ENCODE data around the gene DMBT1. TPM values are rescaled to one million over a fixed set of nuclear protein-coding genes. Genes with fewer than 3 reads are reported as not detected.

The DMBT1 gene
- total RNA-seq, 1 experiment from 2014 or later = 0.13 TPM

DNA sequence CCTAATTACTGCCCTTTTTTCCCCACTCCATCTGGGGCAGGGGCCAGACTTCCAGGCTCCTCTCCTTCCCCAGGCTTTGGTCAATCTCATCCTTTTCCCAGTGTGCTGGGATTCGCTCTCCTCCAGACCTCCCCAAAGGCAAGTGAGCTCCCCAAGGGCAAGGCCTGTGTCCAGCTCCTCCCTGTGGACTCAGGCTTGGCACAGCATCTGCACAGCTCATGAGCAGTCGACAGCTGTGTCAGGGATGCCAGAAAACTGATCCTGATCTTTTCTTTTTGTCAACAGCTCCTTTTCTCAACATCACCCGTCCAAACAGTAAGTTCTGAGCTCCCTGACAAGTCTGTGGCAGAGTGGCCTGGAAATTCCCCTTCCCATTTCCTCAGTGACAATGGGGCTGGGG, 72.0 kb downstream of the DMBT1 start:
- POLR2A ChIA-PET = no interaction called here
- Mint-ChIP-seq H3K4me3 (no peak overlapping the region), H3K4me1 (peaks cover 5% of the 10 kb centered on the region), H3K36me3 (no peaks in the 10 kb centered on the region), H3K27ac (no peak overlapping the region), H3K9me3 (no peaks in the 10 kb centered on the region; the same call in 1 of the 2 replicates), H3K27me3 (ENCODE audit: low read depth) (no peaks in the 10 kb centered on the region; the same call in 1 of the 2 replicates)
- CTCF ChIA-PET = interaction anchor here (0.6 kb wide), 1 partner anchor 16 kb away, joined by 5 read pairs; no protein-coding TSS in a partner anchor
- no peak for DNase-seq (ENCODE audit: low spot score)
- TF ChIP-seq OVOL2 (CRISPR knock-in tag; IDR thresholded peaks at IDR 0.05; ENCODE audit: borderline replicate concordance) (no peak), HMGA2 (CRISPR knock-in tag; IDR thresholded peaks at IDR 0.05) (no peak), SP1 (CRISPR knock-in tag; conservative IDR thresholded peaks at IDR 0.05) (no peak), GTF2I (CRISPR knock-in tag; conservative IDR thresholded peaks at IDR 0.05) (no peak), ZNF138 (CRISPR knock-in tag; conservative IDR thresholded peaks at IDR 0.05) (no peak), SMAD4 (CRISPR knock-in tag; IDR thresholded peaks at IDR 0.05) (no peak), TP53 (CRISPR knock-in tag; IDR thresholded peaks at IDR 0.05) (no peak), CBFB (CRISPR knock-in tag; IDR thresholded peaks at IDR 0.05; ENCODE audit: low read depth) (no peak), NFE2L1 (CRISPR knock-in tag; IDR thresholded peaks at IDR 0.05) (no peak), RORB (CRISPR knock-in tag; IDR thresholded peaks at IDR 0.05) (no peak), CREM (CRISPR knock-in tag; IDR thresholded peaks at IDR 0.05) (no peak)
- TF ChIP-seq, protein P1, sequence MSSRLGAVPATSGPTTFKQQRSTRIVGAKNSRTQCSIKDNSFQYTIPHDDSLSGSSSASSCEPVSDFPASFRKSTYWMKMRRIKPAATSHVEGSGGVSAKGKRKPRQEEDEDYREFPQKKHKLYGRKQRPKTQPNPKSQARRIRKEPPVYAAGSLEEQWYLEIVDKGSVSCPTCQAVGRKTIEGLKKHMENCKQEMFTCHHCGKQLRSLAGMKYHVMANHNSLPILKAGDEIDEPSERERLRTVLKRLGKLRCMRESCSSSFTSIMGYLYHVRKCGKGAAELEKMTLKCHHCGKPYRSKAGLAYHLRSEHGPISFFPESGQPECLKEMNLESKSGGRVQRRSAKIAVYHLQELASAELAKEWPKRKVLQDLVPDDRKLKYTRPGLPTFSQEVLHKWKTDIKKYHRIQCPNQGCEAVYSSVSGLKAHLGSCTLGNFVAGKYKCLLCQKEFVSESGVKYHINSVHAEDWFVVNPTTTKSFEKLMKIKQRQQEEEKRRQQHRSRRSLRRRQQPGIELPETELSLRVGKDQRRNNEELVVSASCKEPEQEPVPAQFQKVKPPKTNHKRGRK (CRISPR knock-in tag; IDR thresholded peaks at IDR 0.05; ENCODE audit: borderline replicate concordance) = no peak
- TF ChIP-seq, protein P2, sequence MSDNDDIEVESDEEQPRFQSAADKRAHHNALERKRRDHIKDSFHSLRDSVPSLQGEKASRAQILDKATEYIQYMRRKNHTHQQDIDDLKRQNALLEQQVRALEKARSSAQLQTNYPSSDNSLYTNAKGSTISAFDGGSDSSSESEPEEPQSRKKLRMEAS (CRISPR knock-in tag; IDR thresholded peaks at IDR 0.05) = no peak
- no peak for ATAC-seq

DNA sequence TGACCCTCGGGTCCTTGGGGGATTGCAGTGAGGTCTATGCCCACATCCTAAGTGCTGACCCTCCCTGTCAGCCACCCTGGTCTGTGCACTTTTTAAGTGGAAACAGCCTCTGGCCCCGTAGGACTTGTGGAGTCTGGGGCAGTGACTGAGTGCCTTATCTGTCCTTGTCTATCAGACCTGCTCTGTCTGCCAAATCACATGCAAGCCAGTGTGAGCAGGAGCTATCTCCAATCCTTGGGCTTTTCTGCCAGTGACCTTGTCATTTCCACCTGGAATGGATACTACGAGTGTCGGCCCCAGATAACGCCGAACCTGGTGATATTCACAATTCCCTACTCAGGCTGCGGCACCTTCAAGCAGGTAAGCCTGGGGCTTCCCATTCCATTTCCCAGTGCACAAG, 76.4 kb downstream of the DMBT1 start:
- TF ChIP-seq FOXK1 (CRISPR knock-in tag; IDR thresholded peaks at IDR 0.05) (no peak), CREM (CRISPR knock-in tag; IDR thresholded peaks at IDR 0.05) (no peak), ETV6 (CRISPR knock-in tag; IDR thresholded peaks at IDR 0.05) (no peak)
- TF ChIP-seq, protein P3, sequence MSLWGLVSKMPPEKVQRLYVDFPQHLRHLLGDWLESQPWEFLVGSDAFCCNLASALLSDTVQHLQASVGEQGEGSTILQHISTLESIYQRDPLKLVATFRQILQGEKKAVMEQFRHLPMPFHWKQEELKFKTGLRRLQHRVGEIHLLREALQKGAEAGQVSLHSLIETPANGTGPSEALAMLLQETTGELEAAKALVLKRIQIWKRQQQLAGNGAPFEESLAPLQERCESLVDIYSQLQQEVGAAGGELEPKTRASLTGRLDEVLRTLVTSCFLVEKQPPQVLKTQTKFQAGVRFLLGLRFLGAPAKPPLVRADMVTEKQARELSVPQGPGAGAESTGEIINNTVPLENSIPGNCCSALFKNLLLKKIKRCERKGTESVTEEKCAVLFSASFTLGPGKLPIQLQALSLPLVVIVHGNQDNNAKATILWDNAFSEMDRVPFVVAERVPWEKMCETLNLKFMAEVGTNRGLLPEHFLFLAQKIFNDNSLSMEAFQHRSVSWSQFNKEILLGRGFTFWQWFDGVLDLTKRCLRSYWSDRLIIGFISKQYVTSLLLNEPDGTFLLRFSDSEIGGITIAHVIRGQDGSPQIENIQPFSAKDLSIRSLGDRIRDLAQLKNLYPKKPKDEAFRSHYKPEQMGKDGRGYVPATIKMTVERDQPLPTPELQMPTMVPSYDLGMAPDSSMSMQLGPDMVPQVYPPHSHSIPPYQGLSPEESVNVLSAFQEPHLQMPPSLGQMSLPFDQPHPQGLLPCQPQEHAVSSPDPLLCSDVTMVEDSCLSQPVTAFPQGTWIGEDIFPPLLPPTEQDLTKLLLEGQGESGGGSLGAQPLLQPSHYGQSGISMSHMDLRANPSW (CRISPR knock-in tag; conservative IDR thresholded peaks at IDR 0.05; ENCODE audit: low read depth) = no peak
- TF ChIP-seq, protein P4, sequence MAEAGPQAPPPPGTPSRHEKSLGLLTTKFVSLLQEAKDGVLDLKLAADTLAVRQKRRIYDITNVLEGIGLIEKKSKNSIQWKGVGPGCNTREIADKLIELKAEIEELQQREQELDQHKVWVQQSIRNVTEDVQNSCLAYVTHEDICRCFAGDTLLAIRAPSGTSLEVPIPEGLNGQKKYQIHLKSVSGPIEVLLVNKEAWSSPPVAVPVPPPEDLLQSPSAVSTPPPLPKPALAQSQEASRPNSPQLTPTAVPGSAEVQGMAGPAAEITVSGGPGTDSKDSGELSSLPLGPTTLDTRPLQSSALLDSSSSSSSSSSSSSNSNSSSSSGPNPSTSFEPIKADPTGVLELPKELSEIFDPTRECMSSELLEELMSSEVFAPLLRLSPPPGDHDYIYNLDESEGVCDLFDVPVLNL (CRISPR knock-in tag; IDR thresholded peaks at IDR 0.05; ENCODE audit: borderline replicate concordance, low read depth) = no peak
- TF ChIP-seq, protein P5, sequence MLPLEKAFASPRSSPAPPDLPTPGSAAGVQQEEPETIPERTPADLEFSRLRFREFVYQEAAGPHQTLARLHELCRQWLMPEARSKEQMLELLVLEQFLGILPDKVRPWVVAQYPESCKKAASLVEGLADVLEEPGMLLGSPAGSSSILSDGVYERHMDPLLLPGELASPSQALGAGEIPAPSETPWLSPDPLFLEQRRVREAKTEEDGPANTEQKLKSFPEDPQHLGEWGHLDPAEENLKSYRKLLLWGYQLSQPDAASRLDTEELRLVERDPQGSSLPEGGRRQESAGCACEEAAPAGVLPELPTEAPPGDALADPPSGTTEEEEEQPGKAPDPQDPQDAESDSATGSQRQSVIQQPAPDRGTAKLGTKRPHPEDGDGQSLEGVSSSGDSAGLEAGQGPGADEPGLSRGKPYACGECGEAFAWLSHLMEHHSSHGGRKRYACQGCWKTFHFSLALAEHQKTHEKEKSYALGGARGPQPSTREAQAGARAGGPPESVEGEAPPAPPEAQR (CRISPR knock-in tag; IDR thresholded peaks at IDR 0.05) = no peak
- Mint-ChIP-seq H3K4me1 (peaks cover 3% of the 10 kb centered on the region; the same call in 1 of the 2 replicates), H3K27me3 (ENCODE audit: low read depth) (no peaks in the 10 kb centered on the region; the same call in 1 of the 2 replicates), H3K36me3 (no peaks in the 10 kb centered on the region), H3K4me3 (no peak overlapping the region), H3K9me3 (0 out of 2 replicates have a peak, but pooled peaks cover 4% of the 10 kb centered on the region), H3K27ac (no peak overlapping the region)
- no peak for DNase-seq (ENCODE audit: low spot score)
- no peak for ATAC-seq
- ChIA-PET CTCF (interaction anchor here (0.8 kb wide), 1 partner anchor 11 kb away, joined by 3 read pairs; no protein-coding TSS in a partner anchor), POLR2A (no interaction called here)
